Gastroesophageal sphincter (tissue), 4 donors: Measurements from ENCODE around the gene LYST. TPM values are rescaled to one million over a fixed set of nuclear protein-coding genes. Genes with fewer than 3 reads are reported as not detected.

Experiments used
- ATAC-seq: fragments of 150-250 bp; one replicate; pipeline ENCODE4 v1.9.1; 2016; ENCODE audit warnings: mild to moderate bottlenecking, moderate library complexity
- H3K27ac ChIP-seq, 4 donors: fragments of 200-600 bp; sonication (generic) in 3 of 4; 1 replicate in 3 of 4; 2 replicates in 1 of 4; pipeline ENCODE4 v1.5.1; 2016 to 2019
- H3K27me3 ChIP-seq: fragments of 200-600 bp; sonication (generic); one replicate; pipeline ENCODE4 v1.5.1; 2019
- H3K36me3 ChIP-seq, 2 donors: fragments of 200-600 bp; sonication (generic); one replicate each; pipeline ENCODE4 v1.5.1; 2019; ENCODE audit warnings: control low read depth in 1 of 2
- H3K4me1 ChIP-seq, 3 donors: fragments of 200-600 bp; sonication (generic); 1 replicate in 2 of 3; 2 replicates in 1 of 3; pipeline ENCODE4 v1.5.1; 2016 to 2019; ENCODE audit warnings: control low read depth in 2 of 3
- H3K4me3 ChIP-seq, 2 donors: fragments of 200-600 bp; sonication (generic); one replicate each; pipeline ENCODE4 v1.5.1; 2019; ENCODE audit warnings: mild to moderate bottlenecking in 1 of 2, moderate library complexity in 1 of 2
- H3K9me3 ChIP-seq, 3 donors: fragments of 200-600 bp; sonication (generic); one replicate each; pipeline ENCODE4 v1.5.1; 2017 to 2019; ENCODE audit warnings: control low read depth in 2 of 3
- EP300 ChIP-seq: sonication (generic); formaldehyde crosslinking; IDR thresholded peaks from one replicate; pipeline ENCODE4 v1.6.1; 2017; ENCODE audit warnings: antibody characterized with exemption, mild to moderate bottlenecking
- POLR2A ChIP-seq, 2 donors: fragments of 450-650 bp; IDR thresholded peaks; one replicate each; pipeline ENCODE4 v1.6.1; 2017; ENCODE audit warnings: antibody characterized with exemption in 2 of 2, mild to moderate bottlenecking in 2 of 2, moderate library complexity in 1 of 2
- POLR2AphosphoS5 ChIP-seq: sonication (generic); formaldehyde crosslinking; IDR thresholded peaks from one replicate; pipeline ENCODE4 v1.6.1; 2017; ENCODE audit warnings: antibody characterized with exemption
- WGBS, 2 donors: methylation state at CpG; one replicate each; pipeline ENCODE4 v1.1.5; 2018; ENCODE audit warnings: low coverage in 1 of 2; 5-methylcytosine and 5-hydroxymethylcytosine counted together
- total RNA-seq, 4 donors: library from RNA; depleted of rRNA; stranded (reverse); fragments of >200 nt; gene quantifications; one replicate each; pipeline ENCODE4 v1.1.0, GENCODE V29; 2016
- TF ChIP-seq, protein P1 (sequence below), 4 experiments: fragments of 200-600 bp in 2 of 4; fragments of 450-650 bp in 2 of 4; sonication (generic) in 1 of 4; IDR thresholded peaks; one replicate each; pipeline ENCODE4 v1.5.1; 2017 to 2019; ENCODE audit warnings: antibody characterized with exemption in 4 of 4, mild to moderate bottlenecking in 2 of 4, moderate library complexity in 2 of 4

Gene LYST
- total RNA-seq, 4 donors from 2014 or later = 27.4 to 63.5 (median 31.4) TPM

DNA sequence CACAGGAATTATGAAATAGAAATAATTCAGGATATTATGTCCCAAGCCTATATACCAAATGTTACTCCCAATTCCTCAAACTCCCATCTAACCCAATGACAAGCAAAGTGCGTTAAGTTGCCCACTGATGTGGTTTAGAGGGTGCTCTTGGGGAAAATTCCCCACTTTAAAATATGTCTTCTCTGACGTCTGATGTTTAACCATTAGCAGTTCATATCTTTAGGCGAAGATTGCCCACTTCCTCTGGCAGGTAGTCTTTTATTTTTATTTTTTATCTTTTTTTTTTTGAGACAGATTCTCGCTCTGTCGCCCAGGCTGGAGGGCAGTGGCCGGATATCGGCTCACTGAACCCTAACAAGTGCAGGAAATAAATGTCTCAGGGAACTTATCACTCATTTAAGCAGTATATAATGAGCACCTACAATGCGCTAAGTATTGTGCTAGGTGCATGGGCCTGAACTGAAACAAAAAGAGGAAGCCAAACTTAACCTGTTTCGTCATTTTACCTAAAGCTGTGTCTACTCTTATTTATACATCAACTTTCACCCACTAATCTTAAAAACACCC lies 1.3 kb upstream of the LYST start:
- no peaks in the 10 kb centered on the region for H3K27me3 ChIP-seq
- H3K27ac ChIP-seq = peak overlapping the region; percentile 89 to 99 (median 98)
- ATAC-seq = no peak
- H3K4me1 ChIP-seq = peaks cover 0 to 38% (median 12%) of the 10 kb centered on the region in 3 donors
- TF ChIP-seq, protein P1, sequence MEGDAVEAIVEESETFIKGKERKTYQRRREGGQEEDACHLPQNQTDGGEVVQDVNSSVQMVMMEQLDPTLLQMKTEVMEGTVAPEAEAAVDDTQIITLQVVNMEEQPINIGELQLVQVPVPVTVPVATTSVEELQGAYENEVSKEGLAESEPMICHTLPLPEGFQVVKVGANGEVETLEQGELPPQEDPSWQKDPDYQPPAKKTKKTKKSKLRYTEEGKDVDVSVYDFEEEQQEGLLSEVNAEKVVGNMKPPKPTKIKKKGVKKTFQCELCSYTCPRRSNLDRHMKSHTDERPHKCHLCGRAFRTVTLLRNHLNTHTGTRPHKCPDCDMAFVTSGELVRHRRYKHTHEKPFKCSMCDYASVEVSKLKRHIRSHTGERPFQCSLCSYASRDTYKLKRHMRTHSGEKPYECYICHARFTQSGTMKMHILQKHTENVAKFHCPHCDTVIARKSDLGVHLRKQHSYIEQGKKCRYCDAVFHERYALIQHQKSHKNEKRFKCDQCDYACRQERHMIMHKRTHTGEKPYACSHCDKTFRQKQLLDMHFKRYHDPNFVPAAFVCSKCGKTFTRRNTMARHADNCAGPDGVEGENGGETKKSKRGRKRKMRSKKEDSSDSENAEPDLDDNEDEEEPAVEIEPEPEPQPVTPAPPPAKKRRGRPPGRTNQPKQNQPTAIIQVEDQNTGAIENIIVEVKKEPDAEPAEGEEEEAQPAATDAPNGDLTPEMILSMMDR (IDR thresholded peaks at IDR 0.05) = no peak
- no peak for TF ChIP-seq EP300
- WGBS, 2 donors = 74 to 75% methylated on average over 5 to 9 of the region's 9 CpGs
- H3K4me3 ChIP-seq = peak overlapping the region in 1 of 2 donors; percentile 97
- H3K9me3 ChIP-seq = no peaks in the 10 kb centered on the region
- H3K36me3 ChIP-seq = no peaks in the 10 kb centered on the region

GRCh38 chr1:235866913-235867845 lies 473 bp upstream of the LYST start:
- ATAC-seq = peak; percentile 98
- H3K27me3 ChIP-seq = no peaks in the 10 kb centered on the region
- H3K36me3 ChIP-seq = no peaks in the 10 kb centered on the region
- peak overlapping the region; percentile 90 to 97 for H3K4me3 ChIP-seq
- H3K9me3 ChIP-seq = no peaks in the 10 kb centered on the region
- WGBS, 2 donors = 13% methylated on average over 6 of the region's 56 CpGs; no CpG with 5 or more reads in 1 of the 2 donors
- peak; percentile 35 to 79 for TF ChIP-seq POLR2A (IDR thresholded peaks at IDR 0.05)
- no peak for TF ChIP-seq EP300
- peak; percentile 82 for TF ChIP-seq POLR2AphosphoS5
- TF ChIP-seq, protein P1 (IDR thresholded peaks at IDR 0.05) = no peak
- peaks cover 0 to 38% (median 12%) of the 10 kb centered on the region in 3 donors for H3K4me1 ChIP-seq
- H3K27ac ChIP-seq = peak overlapping the region; percentile 89 to 99 (median 98)

DNA sequence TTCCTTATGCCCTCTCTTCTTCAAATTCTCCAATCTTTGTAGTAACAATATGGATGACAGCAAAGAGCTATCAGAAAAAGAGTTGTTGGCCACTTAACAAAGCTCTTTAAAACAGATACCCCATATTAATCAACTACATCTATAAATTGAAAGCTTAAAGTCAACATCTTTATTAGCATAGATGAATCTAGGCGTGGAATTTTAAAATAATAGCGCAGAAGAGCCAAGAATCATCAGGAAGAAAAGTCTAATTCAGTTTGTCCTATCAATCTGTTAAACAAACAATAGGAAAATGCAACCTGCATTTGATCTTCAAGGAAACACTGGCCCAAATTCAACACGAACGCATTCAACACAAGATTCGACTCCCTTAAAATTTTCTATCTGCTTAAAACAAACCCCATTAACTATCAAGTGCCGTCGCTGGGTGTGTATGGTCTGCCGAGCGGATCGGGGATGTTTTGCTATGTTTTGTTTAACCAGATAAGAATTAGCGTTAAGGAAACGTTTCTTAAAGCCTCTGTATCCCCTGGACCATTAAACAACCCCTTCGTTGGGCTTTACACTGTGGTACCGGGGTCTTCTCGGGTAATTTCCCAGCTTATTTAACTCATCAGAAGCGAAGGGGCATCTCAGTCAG lies 1.0 kb downstream of the LYST start:
- Histone ChIP-seq H3K36me3 (no peaks in the 10 kb centered on the region), H3K4me3 (peak overlapping the region; percentile 90 to 97), H3K9me3 (no peaks in the 10 kb centered on the region), H3K27ac (peak overlapping the region; percentile 89 to 99 (median 98)), H3K4me1 (peaks cover 0 to 44% (median 12%) of the 10 kb centered on the region in 3 donors), H3K27me3 (no peaks in the 10 kb centered on the region)
- TF ChIP-seq, protein P1 (IDR thresholded peaks at IDR 0.05) = no peak
- TF ChIP-seq POLR2AphosphoS5 = no peak
- no peak for TF ChIP-seq EP300
- no peak for TF ChIP-seq POLR2A (IDR thresholded peaks at IDR 0.05)
- WGBS, 2 donors = 2% methylated on average over 11 to 12 of the region's 16 CpGs
- ATAC-seq = no peak

DNA sequence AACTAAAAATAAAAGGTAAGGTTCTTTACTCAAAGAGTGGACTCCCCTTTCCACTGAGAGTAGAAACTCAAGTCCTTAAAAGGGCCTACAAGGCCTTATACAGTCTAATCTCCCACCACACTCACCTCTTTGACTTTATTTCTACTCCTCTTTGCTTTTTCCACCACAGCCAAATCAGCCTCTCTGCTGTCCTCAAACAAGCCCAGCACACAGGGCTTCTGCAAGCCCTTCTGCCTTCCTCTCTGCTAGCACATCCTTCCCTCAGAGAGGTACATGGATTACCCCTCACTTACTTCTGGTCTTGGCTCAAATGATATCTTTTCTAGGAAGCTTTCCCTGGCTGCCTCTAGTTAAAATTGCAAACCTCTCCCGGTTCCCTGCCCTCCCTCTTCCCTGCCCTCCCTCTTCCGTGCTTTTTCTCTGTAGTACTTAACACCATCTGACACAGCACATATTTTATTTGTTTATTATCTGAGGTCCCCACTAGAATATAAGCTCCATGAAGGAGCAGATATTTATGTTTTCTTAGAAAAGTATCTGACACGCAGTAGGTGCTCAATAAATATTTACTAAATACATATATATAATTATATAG lies 1.7 kb downstream of the LYST start:
- no peaks in the 10 kb centered on the region for H3K27me3 ChIP-seq
- TF ChIP-seq, protein P1 (IDR thresholded peaks at IDR 0.05) = no peak
- TF ChIP-seq EP300 (no peak), POLR2AphosphoS5 (no peak)
- no peaks in the 10 kb centered on the region for H3K36me3 ChIP-seq
- peaks cover 0 to 50% (median 12%) of the 10 kb centered on the region in 3 donors for H3K4me1 ChIP-seq
- ATAC-seq = no peak
- H3K4me3 ChIP-seq = peak overlapping the region in 1 of 2 donors; percentile 97
- H3K27ac ChIP-seq = peak overlapping the region in 3 of 4 donors; percentile 38 to 99 (median 98)
- H3K9me3 ChIP-seq = no peaks in the 10 kb centered on the region
- WGBS, 2 donors = 25 to 30% methylated on average over 2 of the region's 3 CpGs
